Kidney epithelial cell (primary cell): ENCODE data around the gene UBFD1. TPM values are rescaled to one million over a fixed set of nuclear protein-coding genes. Genes with fewer than 3 reads are reported as not detected.

ENCODE experiments used
- DNase-seq: peaks from one replicate; pipeline ENCODE4 v3.0.0-alpha.2; 2010; ENCODE audit warnings: low read depth
- H3K27me3 ChIP-seq: 2 replicates; pipeline ENCODE4 v1.6.0; 2011; ENCODE audit warnings: low read length; ENCODE audit not compliant: control insufficient read depth, insufficient read depth
- H3K36me3 ChIP-seq: 2 replicates; pipeline ENCODE4 v1.5.1; 2011; ENCODE audit warnings: low read length; ENCODE audit not compliant: control insufficient read depth, insufficient read depth
- H3K4me3 ChIP-seq: 2 replicates; pipeline ENCODE4 v1.5.1; 2011; ENCODE audit warnings: low read depth, mild to moderate bottlenecking, control low read depth, low read length
- CTCF ChIP-seq: IDR thresholded peaks from 2 replicates; pipeline ENCODE4 v1.5.1; 2011; ENCODE audit warnings: mild to moderate bottlenecking, moderate library complexity, low read length, control low read depth, inconsistent platforms; ENCODE audit not compliant: insufficient read depth, poor library complexity, severe bottlenecking
- total RNA-seq: library from RNA; depleted of rRNA; stranded (reverse); fragments of >200 nt; gene quantifications from 2 replicates; pipeline ENCODE4 v1.2.3, GENCODE V29; 2015

Gene UBFD1
- total RNA-seq, 1 donor from 2014 or later = 135 TPM

DNA sequence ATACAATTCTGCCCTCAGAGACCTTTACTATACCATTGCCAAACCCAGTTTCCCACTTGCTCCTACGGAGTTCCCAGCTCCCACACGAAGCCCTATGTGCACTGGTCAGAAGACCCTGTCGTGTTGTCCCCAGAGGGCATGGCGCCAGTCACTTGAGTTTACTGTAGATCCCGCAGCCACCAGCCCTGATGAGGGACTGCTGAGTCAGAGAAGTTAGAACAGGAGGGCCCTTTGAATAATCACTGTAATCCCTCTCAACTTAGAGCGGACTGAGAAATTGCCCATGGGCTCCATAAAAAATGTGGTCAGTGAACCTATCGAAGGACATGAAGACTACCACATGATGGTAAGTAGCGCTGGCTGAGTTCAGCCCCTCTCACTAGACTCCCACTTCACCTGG is 9.2 kb downstream of the UBFD1 start:
- no peak for TF ChIP-seq CTCF
- Histone ChIP-seq H3K36me3 (peaks cover 3% of the 10 kb centered on the region), H3K4me3 (no peak overlapping the region), H3K27me3 (no peaks in the 10 kb centered on the region)
- DNase-seq = no peak

DNA sequence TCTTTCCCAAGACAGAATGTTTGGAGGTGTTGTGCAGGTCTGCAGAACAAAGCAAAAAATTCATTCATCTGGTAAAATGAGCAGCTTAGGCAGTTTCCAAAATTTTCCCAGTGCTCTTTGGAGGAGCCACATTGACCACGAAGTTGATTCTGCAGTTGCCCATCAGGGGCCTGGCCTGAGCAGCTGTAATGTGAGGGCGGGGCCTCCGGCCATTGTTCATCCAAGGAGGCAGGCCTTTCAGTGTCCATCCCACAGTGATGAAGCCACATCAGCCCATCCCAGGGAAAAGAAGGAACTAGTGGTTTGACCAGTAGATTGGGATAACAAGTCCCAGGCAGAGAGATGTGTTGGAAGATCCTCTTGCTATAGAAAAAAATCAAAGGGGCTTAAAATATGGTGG is 10.1 kb downstream of the UBFD1 start:
- TF ChIP-seq CTCF = no peak
- no peak overlapping the region for H3K4me3 ChIP-seq
- DNase-seq = no peak
- H3K36me3 ChIP-seq = peaks cover 3% of the 10 kb centered on the region
- H3K27me3 ChIP-seq = no peaks in the 10 kb centered on the region

DNA sequence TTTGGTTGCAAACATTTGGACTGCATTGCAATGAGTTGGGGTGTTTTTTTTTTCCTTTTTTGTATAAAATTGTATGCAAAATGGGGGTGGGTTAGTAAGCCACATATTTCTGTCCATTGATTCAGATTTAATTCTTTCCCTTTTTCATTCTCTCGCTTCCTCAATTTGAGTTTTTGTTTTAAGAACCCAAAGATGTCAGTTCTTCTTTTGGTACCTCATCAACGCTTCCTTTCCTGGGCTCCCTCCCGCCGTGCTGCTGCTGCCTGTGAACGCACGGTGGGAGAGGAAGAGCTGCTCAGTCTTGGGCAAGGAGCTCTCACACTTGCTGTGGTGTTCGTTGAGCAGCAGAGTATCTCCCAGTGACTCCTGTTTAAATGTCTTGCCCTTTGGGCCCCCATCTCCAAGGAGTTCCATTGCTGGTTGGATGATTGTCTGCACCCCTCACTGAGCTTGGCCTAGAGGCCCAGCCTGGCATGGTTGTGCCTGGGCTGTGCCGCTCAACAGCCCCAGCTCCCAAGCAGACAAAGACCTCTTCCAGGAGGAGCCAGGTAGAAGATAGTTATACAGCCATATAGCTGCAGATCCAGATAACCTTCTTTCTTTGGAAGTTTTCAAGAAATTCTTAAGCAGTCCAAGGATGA is 13.6 kb downstream of the UBFD1 start:
- no peak for TF ChIP-seq CTCF
- Histone ChIP-seq H3K36me3 (peaks cover 1% of the 10 kb centered on the region), H3K27me3 (no peaks in the 10 kb centered on the region), H3K4me3 (no peak overlapping the region)
- no peak for DNase-seq

DNA sequence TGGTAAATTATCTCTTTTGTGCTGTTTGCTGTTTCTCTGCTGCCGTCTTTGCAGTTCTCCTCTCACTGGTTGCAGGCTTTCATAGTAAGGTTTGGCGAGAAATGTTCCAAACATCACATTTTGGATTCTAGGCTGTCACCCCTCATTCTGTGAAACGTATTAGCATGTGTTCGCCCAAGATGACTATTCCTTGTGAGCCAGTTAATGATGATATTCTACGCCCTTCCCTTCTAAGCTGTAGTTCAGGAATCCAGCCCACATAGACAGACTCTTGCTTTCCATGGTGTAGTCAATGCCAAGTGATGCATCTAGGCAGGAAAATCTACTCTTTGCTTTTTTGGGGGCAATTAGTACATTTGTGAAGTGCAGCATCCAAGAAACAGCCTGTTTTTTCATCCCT is 14.4 kb downstream of the UBFD1 start:
- peaks cover 1% of the 10 kb centered on the region for H3K36me3 ChIP-seq
- no peak for TF ChIP-seq CTCF
- H3K4me3 ChIP-seq = no peak overlapping the region
- DNase-seq = no peak
- no peaks in the 10 kb centered on the region for H3K27me3 ChIP-seq

GRCh38 chr16:23572394-23572793 is 14.9 kb downstream of the UBFD1 start:
- no peak for TF ChIP-seq CTCF
- no peak for DNase-seq
- peaks cover 1% of the 10 kb centered on the region for H3K36me3 ChIP-seq
- no peaks in the 10 kb centered on the region for H3K27me3 ChIP-seq
- no peak overlapping the region for H3K4me3 ChIP-seq

DNA sequence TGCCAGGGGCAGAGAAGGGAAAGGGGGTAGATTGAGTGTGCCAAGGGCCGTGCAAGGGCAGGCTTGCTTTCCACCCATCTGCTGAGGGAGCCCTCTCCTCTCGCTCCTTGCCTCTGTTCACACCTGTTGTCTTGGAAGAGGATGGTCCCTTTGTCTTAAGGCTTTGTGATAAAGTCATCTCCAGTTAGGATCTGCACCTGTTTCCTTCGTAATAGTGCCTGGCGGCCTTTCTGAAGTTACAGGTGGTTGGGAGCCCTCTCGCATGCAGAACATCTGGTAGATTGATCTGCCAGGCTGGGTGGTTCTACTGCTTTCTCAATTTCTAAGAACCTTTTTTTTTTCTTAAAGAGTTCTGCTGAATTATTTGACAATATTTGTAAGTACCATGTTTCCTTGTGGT is 16.3 kb downstream of the UBFD1 start:
- no peak for TF ChIP-seq CTCF
- H3K27me3 ChIP-seq = no peaks in the 10 kb centered on the region
- peaks cover 1% of the 10 kb centered on the region for H3K36me3 ChIP-seq
- no peak overlapping the region for H3K4me3 ChIP-seq
- no peak for DNase-seq
